ENCODE results near the gene DNAJC8. TPM values are rescaled to one million over a fixed set of nuclear protein-coding genes. Genes with fewer than 3 reads are reported as not detected.

The DNAJC8 gene
- total RNA-seq, 3 donors from 2014 or later, result 91.5 to 103 (median 99.4) TPM

- Mint-ChIP-seq H3K4me1 (ENCODE audit: low read depth) (peaks cover 37% of the 10 kb centered on the region), H3K4me3 (no peak within 1 kb of the TSS), H3K36me3 (ENCODE audit: insufficient read depth) (no peaks in the 10 kb centered on the region), H3K27me3 (ENCODE audit: low read depth) (peaks cover 7% of the 10 kb centered on the region), H3K9me3 (no peaks in the 10 kb centered on the region)
- ATAC-seq (no peak), DNase-seq (no peak)
These were observed 56.0 kb downstream of the DNAJC8 start, which contains the start of gene PTAFR for GRCh38 chr1:28176492-28177470. Gene PTAFR (minus strand): TSS chr1:28176690. CDS start chr1:28151021, 25,669 bp downstream.

GRCh38 chr1:28175955-28176485 is 56.8 kb downstream of the DNAJC8 start:
- Mint-ChIP-seq H3K36me3 (ENCODE audit: insufficient read depth) (no peaks in the 10 kb centered on the region), H3K9me3 (no peaks in the 10 kb centered on the region), H3K27me3 (ENCODE audit: low read depth) (peaks cover 7% of the 10 kb centered on the region), H3K4me1 (ENCODE audit: low read depth) (peaks cover 38% of the 10 kb centered on the region), H3K4me3 (no peak overlapping the region)
- no peak for ATAC-seq
- DNase-seq, result no peak

- H3K36me3 Mint-ChIP-seq (ENCODE audit: insufficient read depth), result no peaks in the 10 kb centered on the region
- no peak for DNase-seq
- H3K9me3 Mint-ChIP-seq, result no peaks in the 10 kb centered on the region
- peak overlapping the region; percentile 8 for H3K4me3 Mint-ChIP-seq
- H3K27me3 Mint-ChIP-seq (ENCODE audit: low read depth), result peaks cover 7% of the 10 kb centered on the region
- peaks cover 44% of the 10 kb centered on the region for H3K4me1 Mint-ChIP-seq (ENCODE audit: low read depth)
- no peak for ATAC-seq
These were observed 58.9 kb downstream of the DNAJC8 start for GRCh38 chr1:28173980-28174297.

- Mint-ChIP-seq H3K9me3 (no peaks in the 10 kb centered on the region), H3K36me3 (ENCODE audit: insufficient read depth) (no peaks in the 10 kb centered on the region), H3K27me3 (ENCODE audit: low read depth) (peaks cover 7% of the 10 kb centered on the region), H3K4me3 (peak overlapping the region; percentile 8), H3K4me1 (ENCODE audit: low read depth) (peaks cover 50% of the 10 kb centered on the region)
- DNase-seq, result no peak
- ATAC-seq, result no peak
These were observed 59.5 kb downstream of the DNAJC8 start for GRCh38 chr1:28173151-28173979.

GRCh38 chr1:28172713-28173150 is 60.1 kb downstream of the DNAJC8 start:
- peak; percentile 15 to 35 for ATAC-seq
- Mint-ChIP-seq H3K9me3 (no peaks in the 10 kb centered on the region), H3K36me3 (ENCODE audit: insufficient read depth) (no peaks in the 10 kb centered on the region), H3K27me3 (ENCODE audit: low read depth) (peaks cover 7% of the 10 kb centered on the region), H3K4me3 (no peak overlapping the region), H3K4me1 (ENCODE audit: low read depth) (peaks cover 53% of the 10 kb centered on the region)
- no peak for DNase-seq

- Mint-ChIP-seq H3K36me3 (ENCODE audit: insufficient read depth) (no peaks in the 10 kb centered on the region), H3K9me3 (no peaks in the 10 kb centered on the region), H3K4me1 (ENCODE audit: low read depth) (peaks cover 53% of the 10 kb centered on the region), H3K4me3 (no peak overlapping the region), H3K27me3 (ENCODE audit: low read depth) (peaks cover 7% of the 10 kb centered on the region)
- DNase-seq, result no peak
- no peak for ATAC-seq
These were observed 61.6 kb downstream of the DNAJC8 start for GRCh38 chr1:28171246-28171645.

GRCh38 chr1:28170001-28170596 is 62.7 kb downstream of the DNAJC8 start:
- peaks cover 4% of the 10 kb centered on the region for H3K27me3 Mint-ChIP-seq (ENCODE audit: low read depth)
- ATAC-seq, result no peak
- no peaks in the 10 kb centered on the region for H3K9me3 Mint-ChIP-seq
- no peak for DNase-seq
- peaks cover 53% of the 10 kb centered on the region for H3K4me1 Mint-ChIP-seq (ENCODE audit: low read depth)
- H3K36me3 Mint-ChIP-seq (ENCODE audit: insufficient read depth), result no peaks in the 10 kb centered on the region
- no peak overlapping the region for H3K4me3 Mint-ChIP-seq

GRCh38 chr1:28163496-28164161 is 69.2 kb downstream of the DNAJC8 start:
- Mint-ChIP-seq H3K27me3 (ENCODE audit: low read depth) (peaks cover 4% of the 10 kb centered on the region), H3K9me3 (no peaks in the 10 kb centered on the region), H3K4me1 (ENCODE audit: low read depth) (peaks cover 8% of the 10 kb centered on the region), H3K36me3 (ENCODE audit: insufficient read depth) (peaks cover 2% of the 10 kb centered on the region), H3K4me3 (no peak overlapping the region)
- DNase-seq (no peak), ATAC-seq (no peak)

GRCh38 chr1:28162151-28162550 is 70.7 kb downstream of the DNAJC8 start:
- H3K4me3 Mint-ChIP-seq, result no peak overlapping the region
- H3K36me3 Mint-ChIP-seq (ENCODE audit: insufficient read depth), result peaks cover 2% of the 10 kb centered on the region
- H3K4me1 Mint-ChIP-seq (ENCODE audit: low read depth), result peaks cover 3% of the 10 kb centered on the region
- H3K27me3 Mint-ChIP-seq (ENCODE audit: low read depth), result peaks cover 6% of the 10 kb centered on the region
- no peaks in the 10 kb centered on the region for H3K9me3 Mint-ChIP-seq
- no peak for DNase-seq
- ATAC-seq, result no peak

- H3K36me3 Mint-ChIP-seq (ENCODE audit: insufficient read depth), result peaks cover 2% of the 10 kb centered on the region
- no peak for DNase-seq
- H3K9me3 Mint-ChIP-seq, result no peaks in the 10 kb centered on the region
- ATAC-seq, result no peak
- no peaks in the 10 kb centered on the region for H3K4me1 Mint-ChIP-seq (ENCODE audit: low read depth)
- H3K4me3 Mint-ChIP-seq, result no peak overlapping the region
- H3K27me3 Mint-ChIP-seq (ENCODE audit: low read depth), result peaks cover 6% of the 10 kb centered on the region
These were observed 71.1 kb downstream of the DNAJC8 start for GRCh38 chr1:28161751-28162150.

GRCh38 chr1:28160782-28161266 is 72.0 kb downstream of the DNAJC8 start:
- Mint-ChIP-seq H3K4me1 (ENCODE audit: low read depth) (no peaks in the 10 kb centered on the region), H3K27me3 (ENCODE audit: low read depth) (peaks cover 6% of the 10 kb centered on the region), H3K9me3 (no peaks in the 10 kb centered on the region), H3K36me3 (ENCODE audit: insufficient read depth) (peaks cover 2% of the 10 kb centered on the region), H3K4me3 (no peak overlapping the region)
- no peak for ATAC-seq
- no peak for DNase-seq

GRCh38 chr1:28159680-28160079 is 73.1 kb downstream of the DNAJC8 start:
- peaks cover 2% of the 10 kb centered on the region for H3K36me3 Mint-ChIP-seq (ENCODE audit: insufficient read depth)
- peaks cover 6% of the 10 kb centered on the region for H3K27me3 Mint-ChIP-seq (ENCODE audit: low read depth)
- no peaks in the 10 kb centered on the region for H3K9me3 Mint-ChIP-seq
- H3K4me1 Mint-ChIP-seq (ENCODE audit: low read depth), result no peaks in the 10 kb centered on the region
- no peak for ATAC-seq
- no peak overlapping the region for H3K4me3 Mint-ChIP-seq
- no peak for DNase-seq

GRCh38 chr1:28159243-28159642 is 73.6 kb downstream of the DNAJC8 start:
- no peak overlapping the region for H3K4me3 Mint-ChIP-seq
- ATAC-seq, result no peak
- no peak for DNase-seq
- H3K9me3 Mint-ChIP-seq, result no peaks in the 10 kb centered on the region
- peaks cover 6% of the 10 kb centered on the region for H3K27me3 Mint-ChIP-seq (ENCODE audit: low read depth)
- no peaks in the 10 kb centered on the region for H3K4me1 Mint-ChIP-seq (ENCODE audit: low read depth)
- H3K36me3 Mint-ChIP-seq (ENCODE audit: insufficient read depth), result peaks cover 2% of the 10 kb centered on the region

All from activated T-cell treated with anti-CD3 and anti-CD28 coated beads, Interleukin-2, amount 50 U/mL, for 4 hours (primary cell).